Neuronal stem cell (in vitro differentiated cells): ENCODE results near the gene PARD3.

Experiments
- DNase-seq: peaks from one replicate; pipeline ENCODE4 v3.0.0-alpha.2; 2013; ENCODE audit warnings: low spot score
- H2AFZ ChIP-seq: one replicate; pipeline ENCODE4 v1.6.1; 2013; ENCODE audit warnings: mild to moderate bottlenecking, low read length, inconsistent platforms
- H2AK5ac ChIP-seq: 2 replicates; pipeline ENCODE4 v1.6.1; 2013; ENCODE audit warnings: low read depth, mild to moderate bottlenecking, inconsistent platforms, low read length, moderate library complexity, mixed read lengths
- H2BK120ac ChIP-seq: 2 replicates; pipeline ENCODE4 v1.6.1; 2013; ENCODE audit warnings: low read depth, mild to moderate bottlenecking, inconsistent platforms, low read length, moderate library complexity, mixed read lengths
- H2BK12ac ChIP-seq: one replicate; pipeline ENCODE4 v1.6.1; 2013; ENCODE audit warnings: low read length, inconsistent platforms
- H2BK15ac ChIP-seq: 2 replicates; pipeline ENCODE4 v1.6.1; 2013; ENCODE audit warnings: mild to moderate bottlenecking, low read length, inconsistent platforms, mixed read lengths
- H2BK5ac ChIP-seq: one replicate; pipeline ENCODE4 v1.6.1; 2013; ENCODE audit warnings: inconsistent platforms, mild to moderate bottlenecking, low read length, moderate library complexity
- H3K14ac ChIP-seq: one replicate; pipeline ENCODE4 v1.6.1; 2013; ENCODE audit warnings: low read length, inconsistent platforms
- H3K18ac ChIP-seq: 2 replicates; pipeline ENCODE4 v1.6.1; 2013; ENCODE audit warnings: low read length, inconsistent platforms
- H3K23ac ChIP-seq: 2 replicates; pipeline ENCODE4 v1.6.1; 2013; ENCODE audit warnings: low read depth, mild to moderate bottlenecking, mixed read lengths, low read length, inconsistent platforms; ENCODE audit not compliant: poor library complexity
- H3K27ac ChIP-seq: replicated peaks from 3 replicates; pipeline ENCODE4 v1.5.1; 2013; ENCODE audit warnings: low read length, inconsistent platforms
- H3K27me3 ChIP-seq, 3 experiments: 2 replicates each; pipeline ENCODE4 v1.6.1; 2013; ENCODE audit warnings: low read length in 3 of 3, mild to moderate bottlenecking in 2 of 3, inconsistent platforms in 1 of 3, low read depth in 1 of 3, mixed read lengths in 1 of 3, moderate library complexity in 1 of 3; ENCODE audit not compliant: control insufficient read depth in 3 of 3, insufficient read depth in 3 of 3
- H3K36me3 ChIP-seq, 2 donors: replicated peaks in 1 of 2; 2 replicates each; pipeline ENCODE4 v1.6.1; 2013; ENCODE audit warnings: low read length in 2 of 2; ENCODE audit not compliant: control insufficient read depth in 2 of 2, insufficient read depth in 2 of 2
- H3K4ac ChIP-seq: 2 replicates; pipeline ENCODE4 v1.6.1; 2013; ENCODE audit warnings: inconsistent platforms, mild to moderate bottlenecking, low read length, moderate library complexity
- H3K4me1 ChIP-seq, 2 donors: 1 replicate in 1 of 2; 2 replicates in 1 of 2; pipeline ENCODE4 v1.6.1; 2013; ENCODE audit warnings: low read length in 2 of 2, low read depth in 1 of 2; ENCODE audit not compliant: control insufficient read depth in 2 of 2, insufficient read depth in 1 of 2
- H3K4me2 ChIP-seq: one replicate; pipeline ENCODE4 v1.6.1; 2013; ENCODE audit warnings: mild to moderate bottlenecking, low read length, inconsistent platforms; ENCODE audit not compliant: insufficient read depth, poor library complexity, severe bottlenecking
- H3K4me3 ChIP-seq, 2 donors: 2 replicates each; pipeline ENCODE4 v1.5.1; 2013; ENCODE audit warnings: low read length in 2 of 2, mild to moderate bottlenecking in 2 of 2, inconsistent platforms in 1 of 2, moderate library complexity in 1 of 2
- H3K79me1 ChIP-seq: one replicate; pipeline ENCODE4 v1.6.1; 2013; ENCODE audit warnings: low read depth, mild to moderate bottlenecking, inconsistent platforms, low read length, moderate library complexity
- H3K9ac ChIP-seq: one replicate; pipeline ENCODE4 v1.6.1; 2013; ENCODE audit warnings: mild to moderate bottlenecking, low read depth, low read length, inconsistent platforms; ENCODE audit not compliant: poor library complexity
- H3K9me3 ChIP-seq, 2 donors: replicated peaks in 1 of 2; 2 replicates each; pipeline versions ENCODE3 to v1.6.1; 2013; ENCODE audit warnings: low read length in 2 of 2, mild to moderate bottlenecking in 2 of 2, inconsistent platforms in 1 of 2, low read depth in 1 of 2, mixed read lengths in 1 of 2, moderate library complexity in 1 of 2; ENCODE audit not compliant: control insufficient read depth in 2 of 2, insufficient read depth in 1 of 2
- H4K8ac ChIP-seq: one replicate; pipeline ENCODE4 v1.6.1; 2013; ENCODE audit warnings: low read depth, mild to moderate bottlenecking, inconsistent platforms, low read length, moderate library complexity
- H4K91ac ChIP-seq: one replicate; pipeline ENCODE4 v1.6.1; 2013; ENCODE audit warnings: low read length, low read depth, mild to moderate bottlenecking, inconsistent platforms; ENCODE audit not compliant: poor library complexity
- WGBS, 2 donors: extraction: QIAGEN DNeasy Blood & Tissue Kit; methylation state at CpG; one replicate each; pipeline ENCODE4 v1.1.7; 2013; ENCODE audit warnings: missing lambda C conversion rate in 2 of 2, mixed read lengths in 1 of 2; ENCODE audit not compliant: insufficient read length in 2 of 2, insufficient replicate concordance in 1 of 2; ENCODE audit errors: extremely low coverage in 2 of 2; 5-methylcytosine and 5-hydroxymethylcytosine counted together

PARD3 gene

DNA sequence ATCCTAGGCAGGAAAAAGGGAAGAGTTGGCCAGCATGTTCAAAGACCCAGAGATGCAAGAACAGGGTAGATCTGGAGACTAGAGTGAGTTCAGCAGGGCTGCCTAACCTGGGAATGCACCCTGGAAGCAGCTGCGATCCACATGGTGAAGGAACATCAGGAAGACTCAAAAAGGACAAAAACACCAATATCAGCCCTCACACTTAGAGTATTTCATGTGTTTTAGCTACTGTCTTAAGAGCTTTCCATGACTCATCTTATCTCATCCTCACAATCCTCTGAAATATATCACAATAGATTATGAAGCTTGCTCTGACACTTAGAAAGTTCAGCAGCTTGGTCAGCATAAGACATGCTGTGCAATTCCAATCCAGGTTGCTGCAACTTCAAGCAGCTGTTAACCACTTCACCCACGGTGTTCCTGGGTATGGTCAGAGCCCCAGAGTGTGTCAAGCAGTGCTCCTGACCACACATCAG, 380.9 kb downstream of the PARD3 start:
- Histone ChIP-seq H3K9ac (no peak overlapping the region), H2BK15ac (no peak overlapping the region), H2BK5ac (no peak overlapping the region), H4K8ac (no peak overlapping the region), H2BK12ac (no peak overlapping the region), H3K27me3 (no peaks in the 10 kb centered on the region), H3K4me2 (no peak overlapping the region), H3K27ac (no peak overlapping the region), H2AK5ac (no peak overlapping the region), H2AFZ (no peak overlapping the region), H3K36me3 (no peaks in the 10 kb centered on the region), H3K4me1 (peaks cover 8 to 9% of the 10 kb centered on the region in 2 donors), H2BK120ac (no peak overlapping the region), H4K91ac (no peak overlapping the region), H3K23ac (no peak overlapping the region), H3K14ac (no peak overlapping the region), H3K4ac (no peak overlapping the region), H3K4me3 (no peak overlapping the region), H3K18ac (no peak overlapping the region), H3K79me1 (no peaks in the 10 kb centered on the region), H3K9me3 (no peaks in the 10 kb centered on the region)
- no CpG with 5 or more reads among the region's 2 CpGs for WGBS, 2 donors
- DNase-seq = no peak

DNA sequence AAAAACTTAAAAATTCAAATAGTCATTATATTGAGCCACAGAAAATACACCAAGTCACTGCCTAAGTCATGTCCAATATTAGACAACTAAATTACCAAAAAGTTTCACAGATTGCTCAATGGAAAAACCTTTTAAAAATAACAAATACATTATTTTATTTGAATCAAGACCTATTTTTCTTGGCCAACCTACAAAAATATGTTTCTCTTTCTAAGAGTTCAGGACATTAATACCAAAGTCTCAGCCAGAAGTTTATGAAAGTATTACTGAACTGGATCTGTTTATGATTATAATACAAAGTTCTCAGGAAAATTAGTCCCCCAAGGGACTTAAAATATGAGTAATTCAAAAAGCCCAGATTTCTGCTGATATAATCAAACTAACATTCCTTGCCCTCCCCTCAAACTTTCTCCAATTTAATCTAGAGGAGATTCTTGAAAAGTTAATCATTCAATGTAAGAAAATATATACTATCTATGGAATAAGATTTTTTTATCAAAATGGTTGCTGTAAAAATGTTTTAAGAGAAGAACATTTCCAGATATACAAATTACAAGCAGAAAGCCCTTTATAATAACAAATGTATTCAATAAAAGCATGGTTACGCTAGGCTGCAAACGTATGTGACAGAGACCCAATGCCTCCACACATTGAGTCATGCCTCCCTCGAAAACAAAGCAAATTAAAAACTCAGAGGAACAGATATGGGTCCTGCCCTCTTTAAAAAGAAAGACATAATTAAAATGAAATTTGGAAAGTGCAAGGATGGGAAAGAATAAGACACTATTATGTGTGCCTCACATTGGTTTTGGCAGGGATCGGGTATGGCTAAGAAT, 381.6 kb downstream of the PARD3 start:
- no peak for DNase-seq
- Histone ChIP-seq H3K4me3 (no peak overlapping the region), H3K4ac (no peak overlapping the region), H2AK5ac (no peak overlapping the region), H2BK12ac (no peak overlapping the region), H3K23ac (no peak overlapping the region), H2BK120ac (no peak overlapping the region), H3K36me3 (no peaks in the 10 kb centered on the region), H3K79me1 (no peaks in the 10 kb centered on the region), H4K8ac (no peak overlapping the region), H3K9me3 (no peaks in the 10 kb centered on the region), H3K27ac (no peak overlapping the region), H4K91ac (no peak overlapping the region), H3K4me2 (no peak overlapping the region), H3K18ac (no peak overlapping the region), H2BK15ac (no peak overlapping the region), H3K27me3 (no peaks in the 10 kb centered on the region), H2BK5ac (no peak overlapping the region), H2AFZ (no peak overlapping the region), H3K14ac (no peak overlapping the region), H3K4me1 (peaks cover 4 to 13% of the 10 kb centered on the region in 2 donors), H3K9ac (no peak overlapping the region)
- no CpG with 5 or more reads among the region's 4 CpGs for WGBS, 2 donors

DNA sequence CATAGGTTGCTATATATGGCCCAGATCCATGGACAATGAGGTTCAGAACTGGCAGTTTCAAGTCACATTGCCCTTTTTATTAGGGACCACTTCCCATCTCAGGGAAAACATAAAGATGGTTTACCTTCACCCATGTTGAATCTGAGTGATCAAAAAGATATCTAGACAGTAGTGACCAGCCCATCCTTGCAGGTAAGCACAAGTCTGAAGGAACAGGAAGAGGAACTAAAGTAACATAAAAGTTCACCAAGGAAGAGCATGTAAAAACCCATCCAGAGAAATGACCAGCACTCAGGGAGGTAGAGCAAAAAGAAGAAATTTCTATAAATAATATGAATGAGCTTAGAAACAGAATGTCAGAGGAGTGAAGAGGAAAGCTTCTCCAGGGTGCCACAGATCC, 382.5 kb downstream of the PARD3 start:
- no peak overlapping the region for H2BK5ac ChIP-seq
- H3K4ac ChIP-seq = no peak overlapping the region
- H3K9me3 ChIP-seq = no peaks in the 10 kb centered on the region
- H4K8ac ChIP-seq = no peak overlapping the region
- H2BK120ac ChIP-seq = no peak overlapping the region
- no peak overlapping the region for H3K4me3 ChIP-seq
- H3K9ac ChIP-seq = no peak overlapping the region
- no peaks in the 10 kb centered on the region for H3K36me3 ChIP-seq
- no peak overlapping the region for H3K23ac ChIP-seq
- no peak overlapping the region for H2BK15ac ChIP-seq
- H2AFZ ChIP-seq = no peak overlapping the region
- no peak overlapping the region for H2BK12ac ChIP-seq
- H3K18ac ChIP-seq = no peak overlapping the region
- peaks cover 4 to 18% of the 10 kb centered on the region in 2 donors for H3K4me1 ChIP-seq
- H3K4me2 ChIP-seq = no peak overlapping the region
- H4K91ac ChIP-seq = no peak overlapping the region
- H2AK5ac ChIP-seq = no peak overlapping the region
- H3K79me1 ChIP-seq = no peaks in the 10 kb centered on the region
- no peaks in the 10 kb centered on the region for H3K27me3 ChIP-seq
- no peak overlapping the region for H3K14ac ChIP-seq
- DNase-seq = no peak
- H3K27ac ChIP-seq = no peak overlapping the region

DNA sequence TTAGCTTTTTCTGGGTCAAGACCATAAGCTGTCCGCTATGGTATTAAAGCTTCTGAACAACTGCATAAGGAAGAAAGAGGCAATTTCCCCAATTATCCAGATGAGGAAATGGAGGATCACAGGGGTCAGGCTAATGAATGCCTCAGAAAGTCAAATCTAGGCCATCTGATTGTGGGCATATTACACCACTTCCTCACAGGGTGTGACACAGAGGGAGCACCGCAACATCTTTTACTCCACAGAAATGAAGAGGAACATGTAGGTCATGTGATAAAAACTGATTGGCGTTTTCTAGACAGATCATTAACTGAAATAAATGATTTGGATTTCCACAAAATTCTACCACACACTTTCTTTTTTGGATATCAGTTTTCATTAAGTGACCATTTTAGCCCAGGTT, 384.4 kb downstream of the PARD3 start:
- H3K9ac ChIP-seq = no peak overlapping the region
- H3K27me3 ChIP-seq = no peaks in the 10 kb centered on the region
- H3K14ac ChIP-seq = no peak overlapping the region
- H3K18ac ChIP-seq = no peak overlapping the region
- H3K23ac ChIP-seq = no peak overlapping the region
- no peak overlapping the region for H2BK120ac ChIP-seq
- H3K9me3 ChIP-seq = no peaks in the 10 kb centered on the region
- no peak overlapping the region for H2BK12ac ChIP-seq
- no peak overlapping the region for H4K8ac ChIP-seq
- peaks cover 4 to 21% of the 10 kb centered on the region in 2 donors for H3K4me1 ChIP-seq
- no peak overlapping the region for H3K4ac ChIP-seq
- DNase-seq = no peak
- no peaks in the 10 kb centered on the region for H3K79me1 ChIP-seq
- no CpG with 5 or more reads among the region's 3 CpGs for WGBS, 2 donors
- H4K91ac ChIP-seq = no peak overlapping the region
- H3K4me3 ChIP-seq = no peak overlapping the region
- no peak overlapping the region for H3K4me2 ChIP-seq
- no peak overlapping the region for H2AK5ac ChIP-seq
- H3K27ac ChIP-seq = no peak overlapping the region
- no peak overlapping the region for H2BK5ac ChIP-seq
- no peak overlapping the region for H2BK15ac ChIP-seq
- no peaks in the 10 kb centered on the region for H3K36me3 ChIP-seq
- no peak overlapping the region for H2AFZ ChIP-seq
